Inflammatory macrophage treated with lipopolysaccharide for 1 hour (primary cell): ENCODE measurements around the gene PAQR8.

Source experiments
- DNase-seq, 2 donors: peaks; one replicate each; pipeline ENCODE4 v3.0.0-alpha.2; 2020 to 2022

PAQR8 gene

GRCh38 chr6:52361945-52362442, at the start of gene PAQR8:
Gene PAQR8, plus strand, starts transcription at chr6:52362151. Its CDS starts 41,063 bp downstream, at chr6:52403214.
- DNase-seq: peak; percentile 71 to 75

GRCh38 chr6:52312461-52312860, 49.5 kb upstream of the PAQR8 start:
- DNase-seq: no peak

- no peak for DNase-seq
Observed at GRCh38 chr6:52314752-52315151, 47.2 kb upstream of the PAQR8 start.

GRCh38 chr6:52317211-52317610, 44.7 kb upstream of the PAQR8 start:
- peak in 1 of 2 donors; percentile 70 for DNase-seq

- peak in 1 of 2 donors; percentile 52 for DNase-seq
Observed at GRCh38 chr6:52317841-52318581, 43.9 kb upstream of the PAQR8 start.

- DNase-seq: no peak
Observed at GRCh38 chr6:52324189-52324588, 37.8 kb upstream of the PAQR8 start.

GRCh38 chr6:52325695-52326471, 36.1 kb upstream of the PAQR8 start:
- DNase-seq: no peak

- DNase-seq: no peak
Observed at GRCh38 chr6:52326540-52327364, 35.2 kb upstream of the PAQR8 start.

- peak in 1 of 2 donors; percentile 54 for DNase-seq
Observed at GRCh38 chr6:52328303-52328662, 33.7 kb upstream of the PAQR8 start.

GRCh38 chr6:52328729-52329128, 33.2 kb upstream of the PAQR8 start:
- DNase-seq: no peak

GRCh38 chr6:52330470-52330869, 31.5 kb upstream of the PAQR8 start:
- DNase-seq: peak; percentile 33 to 70

- no peak for DNase-seq
Observed at GRCh38 chr6:52331793-52332457, 30.0 kb upstream of the PAQR8 start.

- no peak for DNase-seq
Observed at GRCh38 chr6:52333840-52334200, 28.1 kb upstream of the PAQR8 start.

- no peak for DNase-seq
Observed at GRCh38 chr6:52335576-52335975, 26.4 kb upstream of the PAQR8 start.

GRCh38 chr6:52336919-52337561, 24.9 kb upstream of the PAQR8 start:
- no peak for DNase-seq

GRCh38 chr6:52337633-52338290, 24.2 kb upstream of the PAQR8 start:
- DNase-seq: no peak

GRCh38 chr6:52340603-52340880, 21.4 kb upstream of the PAQR8 start:
- DNase-seq: no peak

- peak; percentile 50 to 58 for DNase-seq
Observed at GRCh38 chr6:52341561-52342260, 20.2 kb upstream of the PAQR8 start.

- no peak for DNase-seq
Observed at GRCh38 chr6:52345311-52345710, 16.6 kb upstream of the PAQR8 start.

- DNase-seq: no peak
Observed at GRCh38 chr6:52346503-52346902, 15.4 kb upstream of the PAQR8 start.

GRCh38 chr6:52347818-52348217, 14.1 kb upstream of the PAQR8 start:
- DNase-seq: no peak
